NT2/D1 (cell line): ENCODE data around the gene EPHA8.

ENCODE experiments used
- YY1 ChIP-seq: IDR thresholded peaks from 2 replicates; pipeline ENCODE4 v1.6.1; 2011; ENCODE audit not compliant: insufficient read length, insufficient read depth
- ZNF274 ChIP-seq: IDR thresholded peaks from 2 replicates; pipeline ENCODE4 v1.6.1; 2011; ENCODE audit warnings: mild to moderate bottlenecking, low read depth, low read length

DNA sequence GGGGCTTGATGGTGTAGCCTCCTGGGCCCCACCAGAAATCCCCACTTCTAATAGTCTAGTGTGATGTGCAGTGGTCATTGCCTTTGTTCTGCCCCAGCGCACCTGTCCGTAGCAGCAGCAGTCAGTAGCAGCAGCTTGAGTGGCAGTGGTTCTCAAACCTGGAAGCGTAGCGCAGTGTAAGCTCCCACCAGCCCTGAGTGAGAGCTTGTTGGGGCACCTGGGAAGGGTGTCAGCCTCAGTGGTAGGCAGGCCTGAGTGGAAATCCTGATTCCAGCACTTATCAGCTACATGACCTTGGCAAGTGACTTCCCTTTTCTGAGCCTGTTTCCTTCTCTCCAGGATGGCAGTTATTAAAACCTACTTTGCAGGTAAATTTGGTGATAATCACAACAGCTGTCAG, 41.6 kb upstream of the EPHA8 start:
- no peak for TF ChIP-seq ZNF274
- no peak for TF ChIP-seq YY1
